ENCODE measurements around the gene MIR17HG.

- no peak for TF ChIP-seq CTCF (IDR thresholded peaks at IDR 0.05; ENCODE audit: poor library complexity, severe bottlenecking)
- TF ChIP-seq EP300 (conservative IDR thresholded peaks at IDR 0.05; ENCODE audit: poor library complexity, severe bottlenecking), result no peak
- TF ChIP-seq RAD21 (conservative IDR thresholded peaks at IDR 0.05), result no peak
- no peak for TF ChIP-seq TAF1 (IDR thresholded peaks at IDR 0.05; ENCODE audit: low read depth)
- TF ChIP-seq REST (IDR thresholded peaks at IDR 0.05; ENCODE audit: borderline replicate concordance), result no peak
- TF ChIP-seq POLR2AphosphoS5 (IDR thresholded peaks at IDR 0.05), result no peak
- no peak for TF ChIP-seq SMC3 (conservative IDR thresholded peaks at IDR 0.05; ENCODE audit: poor library complexity)
- no peak for TF ChIP-seq EZH2 (IDR thresholded peaks at IDR 0.05; ENCODE audit: borderline replicate concordance, insufficient read depth, low read length, poor library complexity, severe bottlenecking)
Measured at GRCh38 chr13:91305652-91306051, 41.8 kb upstream of the MIR17HG start.

All from neural cell (in vitro differentiated cells).